ENCODE data around the gene DPM1. TPM values are rescaled to one million over a fixed set of nuclear protein-coding genes. Genes with fewer than 3 reads are reported as not detected.

The DPM1 gene
- total RNA-seq, 1 donor from 2014 or later: 43.3 TPM

- no peak for DNase-seq (ENCODE audit: low read depth in 2 of 2)
Measured at GRCh38 chr20:50900261-50900660, 58.1 kb downstream of the DPM1 start.

GRCh38 chr20:50898475-50898874, 59.9 kb downstream of the DPM1 start:
- DNase-seq (ENCODE audit: low read depth in 2 of 2): no peak

GRCh38 chr20:50895111-50895830, 63.1 kb downstream of the DPM1 start:
- DNase-seq (ENCODE audit: low read depth in 2 of 2): no peak

- DNase-seq (ENCODE audit: low read depth in 2 of 2): no peak
Measured at GRCh38 chr20:50893620-50894019, 64.7 kb downstream of the DPM1 start.

- DNase-seq (ENCODE audit: low read depth in 2 of 2): no peak
Measured at GRCh38 chr20:50892394-50892793, 65.9 kb downstream of the DPM1 start.

GRCh38 chr20:50891138-50891537, 67.2 kb downstream of the DPM1 start:
- DNase-seq (ENCODE audit: low read depth in 2 of 2): no peak

- no peak for DNase-seq (ENCODE audit: low read depth in 2 of 2)
Measured at GRCh38 chr20:50887576-50887975, 70.8 kb downstream of the DPM1 start.

- no peak for DNase-seq (ENCODE audit: low read depth in 2 of 2)
Measured at GRCh38 chr20:50886184-50886790, 72.0 kb downstream of the DPM1 start.

- no peak for DNase-seq (ENCODE audit: low read depth in 2 of 2)
Measured at GRCh38 chr20:50885781-50886180, 72.6 kb downstream of the DPM1 start.

- no peak for DNase-seq (ENCODE audit: low read depth in 2 of 2)
Measured at GRCh38 chr20:50885068-50885467, 73.3 kb downstream of the DPM1 start.

Other genes with a start within 250 kb of the DPM1 start
- gene PARD6B, start 227.0 kb downstream of the DPM1 start, total RNA-seq: 0.20 and 0.22 TPM in 2 replicates
- gene BCAS4, start 163.5 kb downstream of the DPM1 start, total RNA-seq: 0.60 and 0.87 TPM in 2 replicates
- 24.6 and 24.8 TPM in 2 replicates for gene ADNP, start 27.1 kb downstream of the DPM1 start, total RNA-seq
- gene MOCS3, start 286 bp upstream of the DPM1 start, total RNA-seq: 5.4 and 7.9 TPM in 2 replicates
- gene KCNG1, start 64.6 kb upstream of the DPM1 start, total RNA-seq: 2.2 and 2.4 TPM in 2 replicates